Skeletal muscle satellite cell (primary cell): ENCODE data around the gene ABCC9.
"Not testable (repeated sequence)": the region's sequence is repeated elsewhere in the genome, so short reads cannot be mapped to it uniquely, and the experiment has no call there.

Experiments used
- H3K27me3 ChIP-seq: 2 replicates; pipeline ENCODE4 v1.7.0; 2013; ENCODE audit warnings: low read length; ENCODE audit not compliant: control insufficient read depth, insufficient read depth
- H3K36me3 ChIP-seq: 2 replicates; pipeline ENCODE4 v1.7.0; 2013; ENCODE audit warnings: mild to moderate bottlenecking, control low read depth, low read length; ENCODE audit not compliant: insufficient read depth
- H3K4me1 ChIP-seq: 2 replicates; pipeline ENCODE4 v1.7.0; 2013; ENCODE audit warnings: low read length; ENCODE audit not compliant: control insufficient read depth, insufficient read depth
- H3K4me2 ChIP-seq: 2 replicates; pipeline ENCODE4 v1.7.0; 2013; ENCODE audit warnings: mild to moderate bottlenecking, low read length
- H3K4me3 ChIP-seq: 2 replicates; pipeline ENCODE4 v1.7.0; 2013; ENCODE audit warnings: low read length
- H3K9ac ChIP-seq: 2 replicates; pipeline ENCODE4 v1.7.0; 2013; ENCODE audit warnings: mild to moderate bottlenecking, low read depth, low read length, moderate library complexity
- H3K9me3 ChIP-seq: replicated peaks from 2 replicates; pipeline ENCODE4 v1.7.0; 2013; ENCODE audit warnings: mild to moderate bottlenecking, control low read depth, low read length

The ABCC9 gene

GRCh38 chr12:21899532-21899931, 41.7 kb downstream of the ABCC9 start:
- not testable (repeated sequence) for H3K9me3 ChIP-seq, H3K4me2 ChIP-seq, H3K4me1 ChIP-seq, H3K27me3 ChIP-seq, H3K36me3 ChIP-seq, H3K9ac ChIP-seq, H3K4me3 ChIP-seq

- H3K9ac ChIP-seq: no peak overlapping the region
- H3K4me1 ChIP-seq: peaks cover 10% of the 10 kb centered on the region
These were observed 45.6 kb downstream of the ABCC9 start for GRCh38 chr12:21895651-21896050.

GRCh38 chr12:21894792-21895595, 46.2 kb downstream of the ABCC9 start:
- peak overlapping the region; percentile 8 for H3K4me2 ChIP-seq
- no peaks in the 10 kb centered on the region for H3K36me3 ChIP-seq
- H3K4me3 ChIP-seq: no peak overlapping the region
- no peaks in the 10 kb centered on the region for H3K27me3 ChIP-seq
- H3K9ac ChIP-seq: no peak overlapping the region
- H3K9me3 ChIP-seq: no peaks in the 10 kb centered on the region
- H3K4me1 ChIP-seq: peaks cover 10% of the 10 kb centered on the region

More at GRCh38 chr12:21895651-21896050, 45.6 kb downstream of the ABCC9 start:
- Histone ChIP-seq H3K4me3 (no peak overlapping the region), H3K36me3 (no peaks in the 10 kb centered on the region), H3K4me2 (no peak overlapping the region), H3K27me3 (no peaks in the 10 kb centered on the region), H3K9me3 (no peaks in the 10 kb centered on the region)

- H3K9ac ChIP-seq: no peak overlapping the region
- no peaks in the 10 kb centered on the region for H3K27me3 ChIP-seq
- H3K4me3 ChIP-seq: no peak overlapping the region
- no peaks in the 10 kb centered on the region for H3K36me3 ChIP-seq
- H3K4me2 ChIP-seq: no peak overlapping the region
- no peaks in the 10 kb centered on the region for H3K9me3 ChIP-seq
- H3K4me1 ChIP-seq: peaks cover 10% of the 10 kb centered on the region
These were observed 47.3 kb downstream of the ABCC9 start for GRCh38 chr12:21893924-21894323.

- H3K4me3 ChIP-seq: no peak overlapping the region
- H3K4me1 ChIP-seq: peaks cover 10% of the 10 kb centered on the region
- H3K9ac ChIP-seq: no peak overlapping the region
- no peaks in the 10 kb centered on the region for H3K36me3 ChIP-seq
- no peaks in the 10 kb centered on the region for H3K27me3 ChIP-seq
- no peaks in the 10 kb centered on the region for H3K9me3 ChIP-seq
- H3K4me2 ChIP-seq: no peak overlapping the region
These were observed 48.9 kb downstream of the ABCC9 start for GRCh38 chr12:21892341-21892740.

GRCh38 chr12:21891751-21892217, 49.4 kb downstream of the ABCC9 start:
- Histone ChIP-seq H3K4me1 (peaks cover 10% of the 10 kb centered on the region), H3K4me2 (no peak overlapping the region), H3K9me3 (no peaks in the 10 kb centered on the region), H3K27me3 (no peaks in the 10 kb centered on the region), H3K9ac (no peak overlapping the region), H3K4me3 (no peak overlapping the region), H3K36me3 (no peaks in the 10 kb centered on the region)

- Histone ChIP-seq H3K4me2 (no peak overlapping the region), H3K4me3 (no peak overlapping the region), H3K4me1 (no peaks in the 10 kb centered on the region), H3K27me3 (no peaks in the 10 kb centered on the region), H3K9me3 (no peaks in the 10 kb centered on the region), H3K36me3 (peaks cover 3% of the 10 kb centered on the region), H3K9ac (no peak overlapping the region)
These were observed 52.9 kb downstream of the ABCC9 start for GRCh38 chr12:21888276-21888863.

GRCh38 chr12:21884936-21885335, 56.3 kb downstream of the ABCC9 start:
- no peaks in the 10 kb centered on the region for H3K27me3 ChIP-seq
- H3K4me1 ChIP-seq: no peaks in the 10 kb centered on the region
- H3K4me2 ChIP-seq: no peak overlapping the region
- no peaks in the 10 kb centered on the region for H3K9me3 ChIP-seq
- no peak overlapping the region for H3K9ac ChIP-seq
- no peak overlapping the region for H3K4me3 ChIP-seq
- peaks cover 3% of the 10 kb centered on the region for H3K36me3 ChIP-seq

GRCh38 chr12:21882635-21883034, 58.6 kb downstream of the ABCC9 start:
- no peaks in the 10 kb centered on the region for H3K4me1 ChIP-seq
- no peaks in the 10 kb centered on the region for H3K27me3 ChIP-seq
- no peaks in the 10 kb centered on the region for H3K9me3 ChIP-seq
- H3K4me2 ChIP-seq: no peak overlapping the region
- peaks cover 3% of the 10 kb centered on the region for H3K36me3 ChIP-seq
- H3K9ac ChIP-seq: no peak overlapping the region
- no peak overlapping the region for H3K4me3 ChIP-seq

- H3K9ac ChIP-seq: no peak overlapping the region
- peaks cover 3% of the 10 kb centered on the region for H3K36me3 ChIP-seq
- no peaks in the 10 kb centered on the region for H3K4me1 ChIP-seq
- H3K4me2 ChIP-seq: no peak overlapping the region
- H3K27me3 ChIP-seq: no peaks in the 10 kb centered on the region
- no peaks in the 10 kb centered on the region for H3K9me3 ChIP-seq
- no peak overlapping the region for H3K4me3 ChIP-seq
These were observed 59.3 kb downstream of the ABCC9 start for GRCh38 chr12:21881965-21882364.

GRCh38 chr12:21879312-21879711, 61.9 kb downstream of the ABCC9 start:
- no peaks in the 10 kb centered on the region for H3K4me1 ChIP-seq
- no peak overlapping the region for H3K4me3 ChIP-seq
- H3K36me3 ChIP-seq: no peaks in the 10 kb centered on the region
- no peaks in the 10 kb centered on the region for H3K9me3 ChIP-seq
- H3K4me2 ChIP-seq: no peak overlapping the region
- no peak overlapping the region for H3K9ac ChIP-seq
- H3K27me3 ChIP-seq: no peaks in the 10 kb centered on the region
